ENCODE measurements around the gene MPST. TPM values are rescaled to one million over a fixed set of nuclear protein-coding genes. Genes with fewer than 3 reads are reported as not detected.

Gene MPST
- total and polyA plus RNA-seq, 9 donors = 5.4 to 178 (median 91.6) TPM

GRCh38 chr22:37011472-37011871, 8.1 kb upstream of the MPST start:
- no peak overlapping the region for H3K27ac ChIP-seq
- H3K27me3 ChIP-seq = no peaks in the 10 kb centered on the region
- intact Hi-C loops (cut with DNase I) = no loop called here
- H3K9me3 ChIP-seq = no peaks in the 10 kb centered on the region
- no peaks in the 10 kb centered on the region for H3K36me3 ChIP-seq
- no peak for DNase-seq
- no peak overlapping the region for H3K4me3 ChIP-seq
- no peak for TF ChIP-seq EP300 (IDR thresholded peaks at IDR 0.05)
- no peak for TF ChIP-seq POLR2A (IDR thresholded peaks at IDR 0.05)
- no peak for TF ChIP-seq CTCF (IDR thresholded peaks at IDR 0.05)
- 91 to 99% (median 95%) methylated on average over 3 of the region's 3 CpGs for WGBS, 3 donors
- H3K4me1 ChIP-seq (ENCODE audit: insufficient read depth) = peaks cover 3% of the 10 kb centered on the region

- H3K36me3 ChIP-seq = no peaks in the 10 kb centered on the region
- no peak overlapping the region for H3K4me3 ChIP-seq
- H3K9me3 ChIP-seq = no peaks in the 10 kb centered on the region
- intact Hi-C loops (cut with DNase I) = no loop called here
- H3K4me1 ChIP-seq (ENCODE audit: insufficient read depth) = peaks cover 5% of the 10 kb centered on the region
- peak overlapping the region in 1 of 2 donors; percentile 41 for H3K27ac ChIP-seq
- no peak for DNase-seq
- no peak for TF ChIP-seq POLR2A (IDR thresholded peaks at IDR 0.05)
- no peak for TF ChIP-seq EP300 (IDR thresholded peaks at IDR 0.05)
- TF ChIP-seq CTCF (IDR thresholded peaks at IDR 0.05) = no peak
- 70 to 82% (median 75%) methylated on average over 9 of the region's 9 CpGs for WGBS, 3 donors
- no peaks in the 10 kb centered on the region for H3K27me3 ChIP-seq
Measured at GRCh38 chr22:37012262-37012904, 7.2 kb upstream of the MPST start.

GRCh38 chr22:37012956-37013355, 6.6 kb upstream of the MPST start:
- intact Hi-C loops (cut with DNase I) = no loop called here
- no peak for DNase-seq
- TF ChIP-seq POLR2A (IDR thresholded peaks at IDR 0.05) = no peak
- TF ChIP-seq EP300 (IDR thresholded peaks at IDR 0.05) = no peak
- no peak for TF ChIP-seq CTCF (IDR thresholded peaks at IDR 0.05)
- H3K27me3 ChIP-seq = no peaks in the 10 kb centered on the region
- WGBS, 3 donors = 81 to 95% (median 83%) methylated on average over 10 of the region's 10 CpGs
- H3K9me3 ChIP-seq = no peaks in the 10 kb centered on the region
- H3K36me3 ChIP-seq = no peaks in the 10 kb centered on the region
- H3K27ac ChIP-seq = no peak overlapping the region
- no peak overlapping the region for H3K4me3 ChIP-seq
- H3K4me1 ChIP-seq (ENCODE audit: insufficient read depth) = peaks cover 8% of the 10 kb centered on the region

GRCh38 chr22:37014415-37014806, 5.1 kb upstream of the MPST start:
- no peaks in the 10 kb centered on the region for H3K27me3 ChIP-seq
- no peak for DNase-seq
- no peak for TF ChIP-seq POLR2A (IDR thresholded peaks at IDR 0.05)
- TF ChIP-seq EP300 (IDR thresholded peaks at IDR 0.05) = no peak
- no peak for TF ChIP-seq CTCF (IDR thresholded peaks at IDR 0.05)
- no peaks in the 10 kb centered on the region for H3K9me3 ChIP-seq
- intact Hi-C loops (cut with DNase I) = no loop called here
- peak overlapping the region in 1 of 2 donors; percentile 8 for H3K27ac ChIP-seq
- no peak overlapping the region for H3K4me3 ChIP-seq
- H3K4me1 ChIP-seq (ENCODE audit: insufficient read depth) = peaks cover 12% of the 10 kb centered on the region
- 80 to 81% (median 80%) methylated on average over 4 of the region's 4 CpGs for WGBS, 3 donors
- H3K36me3 ChIP-seq = no peaks in the 10 kb centered on the region
